HG03520 (cell line): ENCODE results near the gene C17orf58.
"Not testable (repeated sequence)": the region's sequence is repeated elsewhere in the genome, so short reads cannot be mapped to it uniquely, and the experiment has no call there.

Source experiments
- ATAC-seq: cut with Tn5 transposase; IDR thresholded peaks from one replicate; pipeline ENCODE4 v1.9.1; 2021; ENCODE audit warnings: mild to moderate bottlenecking, moderate library complexity; ENCODE audit not compliant: unreplicated experiment

C17orf58 gene

GRCh38 chr17:67960276-67960675 lies 36.0 kb downstream of the C17orf58 start:
- ATAC-seq = not testable (repeated sequence)

DNA sequence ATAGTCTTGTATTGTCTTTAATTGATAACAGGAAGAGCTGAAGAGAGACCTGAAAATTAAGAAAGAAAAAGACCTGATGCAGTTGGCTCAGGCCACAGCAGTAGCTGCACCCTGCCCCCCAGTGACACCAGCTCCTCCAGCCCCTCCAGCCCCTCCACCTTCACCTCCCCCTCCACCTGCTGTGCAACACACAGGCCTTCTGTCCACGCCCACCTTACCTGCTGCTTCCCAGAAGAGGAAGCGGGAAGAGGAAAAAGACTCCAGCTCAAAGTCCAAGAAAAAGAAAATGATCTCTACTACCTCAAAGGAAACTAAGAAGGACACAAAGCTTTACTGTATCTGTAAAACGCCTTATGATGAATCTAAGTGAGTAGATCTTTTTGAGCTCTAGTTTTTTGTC lies 36.8 kb downstream of the C17orf58 start:
- no peak for ATAC-seq

DNA sequence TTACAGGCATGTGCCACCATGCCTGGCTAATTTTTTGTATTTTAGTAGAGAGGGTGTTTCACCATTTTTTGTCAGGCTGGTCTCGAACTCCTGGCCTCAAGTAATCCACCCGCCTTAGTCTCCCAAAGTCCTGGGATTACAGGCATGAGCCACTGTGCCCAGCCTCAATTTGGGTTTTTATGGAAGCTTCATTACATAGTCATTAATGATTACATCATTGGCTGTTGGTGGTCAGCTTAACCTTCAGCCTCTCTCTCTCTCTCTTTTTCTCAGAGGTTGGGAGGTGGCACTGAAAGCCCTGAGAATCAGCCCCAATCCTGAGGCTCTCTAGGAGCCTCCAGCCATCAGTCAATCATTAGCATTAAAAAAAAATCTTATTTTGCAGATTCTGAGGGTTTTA lies 45.3 kb downstream of the C17orf58 start:
- no peak for ATAC-seq

DNA sequence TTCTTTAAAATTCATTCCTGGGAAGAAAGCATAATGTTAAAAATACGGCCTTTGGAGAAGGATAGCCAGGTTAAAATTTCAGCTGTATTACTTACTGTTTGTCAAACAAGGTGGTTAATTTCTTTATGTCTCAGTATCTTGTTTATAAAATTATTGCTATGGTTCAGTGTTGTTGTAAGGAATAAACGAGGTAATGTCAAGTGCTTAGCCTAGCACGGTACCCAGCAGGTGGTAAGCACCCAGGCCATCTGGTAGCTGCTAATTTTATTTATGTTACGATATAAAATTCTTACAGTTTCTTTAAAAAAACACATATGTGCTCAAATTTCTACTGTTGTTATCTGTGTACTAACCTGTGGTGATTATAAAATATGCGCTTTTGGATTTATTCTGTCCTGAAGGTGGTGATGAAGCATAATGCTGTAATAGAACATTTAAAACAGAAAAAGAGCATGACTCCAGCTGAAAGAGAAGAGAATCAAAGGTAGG lies 48.9 kb downstream of the C17orf58 start:
- ATAC-seq = no peak

DNA sequence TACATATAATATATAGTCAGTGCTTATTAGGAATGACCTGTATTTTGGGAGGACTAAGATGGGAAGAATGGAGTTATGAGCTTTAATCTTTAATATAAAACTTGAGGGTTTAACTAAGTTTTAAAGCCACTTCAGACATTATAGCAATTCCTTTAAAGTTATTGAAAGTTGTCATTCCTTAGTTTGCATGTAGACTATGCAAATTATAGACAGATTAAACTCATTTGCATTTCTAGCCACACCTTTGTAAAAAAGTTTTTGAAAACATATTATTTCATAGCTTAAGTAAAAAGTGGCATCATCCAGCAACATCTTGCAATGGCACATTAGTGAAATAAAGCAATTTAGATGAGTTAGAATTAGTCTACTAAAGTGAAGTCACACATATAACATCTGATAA lies 49.8 kb downstream of the C17orf58 start:
- no peak for ATAC-seq

DNA sequence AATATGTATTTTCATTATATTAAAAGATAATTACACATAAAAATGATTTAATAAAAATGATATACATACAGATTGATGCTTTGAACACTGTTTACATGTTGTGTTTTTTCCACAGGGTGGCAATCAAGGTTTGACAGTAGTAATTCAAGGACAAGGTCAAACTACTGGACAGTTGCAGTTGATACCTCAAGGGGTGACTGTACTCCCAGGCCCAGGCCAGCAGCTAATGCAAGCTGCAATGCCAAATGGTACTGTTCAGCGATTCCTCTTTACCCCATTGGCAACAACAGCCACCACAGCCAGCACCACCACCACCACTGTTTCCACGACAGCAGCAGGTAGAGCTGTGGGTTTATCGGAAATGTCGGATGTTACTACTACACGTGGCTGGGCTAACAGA lies 52.2 kb downstream of the C17orf58 start:
- ATAC-seq = no peak

DNA sequence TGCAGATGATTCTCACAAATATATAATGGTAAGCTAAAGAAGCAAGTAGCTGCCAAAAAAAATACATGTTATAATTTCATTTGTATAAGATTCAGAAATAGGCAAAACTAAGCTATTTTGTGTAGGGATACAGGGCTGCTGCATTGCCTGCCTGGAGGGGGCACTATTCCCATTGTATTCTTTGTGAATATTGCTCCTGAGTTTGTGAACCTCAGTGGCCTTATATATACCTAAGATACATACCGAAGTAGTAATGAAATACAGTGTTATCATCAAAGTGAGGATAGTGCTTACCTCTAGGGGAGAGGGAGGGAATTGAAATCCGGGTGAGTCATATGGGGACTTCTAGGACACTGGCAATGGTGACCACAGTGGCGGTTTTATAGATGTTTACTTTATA lies 53.5 kb downstream of the C17orf58 start:
- no peak for ATAC-seq
